ENCODE results near the gene HOXA1. TPM values are rescaled to one million over a fixed set of nuclear protein-coding genes. Genes with fewer than 3 reads are reported as not detected.

HOXA1 gene
- total RNA-seq, 1 donor from 2014 or later, result not detected

DNA sequence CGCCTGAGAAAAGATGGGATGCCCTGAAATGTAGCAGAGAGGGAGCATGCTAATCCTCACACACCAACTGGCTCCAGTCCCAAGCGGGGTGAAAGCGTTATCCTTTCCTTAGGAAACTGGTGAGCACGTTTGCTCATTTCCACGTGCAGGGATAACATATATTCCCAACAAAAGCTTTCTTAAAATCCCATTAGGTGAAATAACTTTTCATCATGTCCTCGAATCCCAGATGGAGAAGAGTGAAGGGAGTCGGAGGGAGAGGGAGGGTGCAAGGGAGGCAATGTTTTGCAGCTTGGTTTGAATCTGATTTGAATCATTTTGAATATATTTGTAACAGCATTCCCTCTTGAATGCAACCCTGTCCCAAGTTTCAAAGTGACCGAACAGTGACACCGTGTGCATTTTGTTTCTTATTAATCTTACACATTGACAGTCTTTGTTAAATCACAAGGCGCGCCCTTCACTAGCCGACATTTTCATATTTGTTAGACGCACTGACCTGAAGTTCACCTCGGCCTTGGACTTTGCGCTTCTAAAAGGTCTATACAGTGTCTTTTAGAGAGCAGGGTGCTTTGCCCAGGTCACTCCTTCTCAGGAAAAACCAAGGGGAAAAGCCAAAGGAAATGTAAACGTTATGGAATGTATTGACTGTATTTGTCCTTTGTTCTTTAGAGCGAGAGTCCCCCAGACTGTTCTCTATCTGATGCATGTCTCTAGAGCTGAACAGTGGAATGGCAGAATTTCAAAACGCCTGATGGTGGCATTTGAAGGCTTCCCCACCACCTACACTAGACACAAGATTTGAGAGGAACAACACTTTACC lies 37.8 kb upstream of the HOXA1 start:
- no peak for ATAC-seq
- intact Hi-C loops (cut with DNase I), result loop anchor here (2.0 kb wide), 1 partner anchor 279 kb away; no protein-coding TSS in a partner anchor
- DNase-seq (ENCODE audit: missing footprints), result no peak

DNA sequence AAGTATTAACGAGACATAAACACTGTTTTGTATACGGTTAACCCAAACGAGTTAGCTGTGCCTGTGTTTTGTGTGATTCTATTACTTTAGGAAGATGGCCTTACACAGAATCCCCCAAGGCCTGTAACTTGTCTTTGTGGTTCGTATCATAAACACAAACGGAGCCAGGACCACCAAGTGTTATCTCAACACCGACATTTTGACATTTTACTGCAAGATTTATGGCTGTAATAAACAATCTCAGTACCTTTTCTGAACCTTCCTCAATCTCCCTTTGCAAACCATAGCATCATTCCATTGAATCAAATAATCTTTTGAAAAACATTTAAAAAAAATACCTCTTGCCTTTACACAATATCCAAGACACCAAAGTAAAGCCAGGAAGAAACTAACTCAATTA lies 37.2 kb upstream of the HOXA1 start:
- DNase-seq (ENCODE audit: missing footprints), result no peak
- no peak for ATAC-seq
- intact Hi-C loops (cut with DNase I), result loop anchor here (2.0 kb wide), 1 partner anchor 278 kb away; no protein-coding TSS in a partner anchor

DNA sequence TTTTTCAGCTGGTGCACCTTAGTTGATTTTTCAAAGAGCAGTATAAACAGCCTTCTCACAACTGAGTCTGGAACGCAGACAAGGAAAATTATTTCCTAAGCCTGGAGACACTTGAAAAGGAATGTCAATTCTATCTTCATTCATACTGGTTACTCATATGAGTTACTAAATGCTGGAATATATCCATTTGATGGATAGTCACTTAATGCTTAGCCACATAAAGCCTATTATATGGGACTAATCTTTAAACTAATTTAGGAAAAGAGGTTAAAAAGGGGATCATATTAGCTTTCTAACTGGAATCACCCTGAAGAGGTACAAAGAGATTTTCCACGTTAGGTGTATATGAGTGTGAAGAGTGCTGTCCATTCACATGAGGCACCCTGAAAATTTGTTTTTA lies 36.4 kb upstream of the HOXA1 start:
- intact Hi-C loops (cut with DNase I), result loop anchor here (2.0 kb wide), 1 partner anchor 277 kb away; no protein-coding TSS in a partner anchor
- no peak for ATAC-seq

DNA sequence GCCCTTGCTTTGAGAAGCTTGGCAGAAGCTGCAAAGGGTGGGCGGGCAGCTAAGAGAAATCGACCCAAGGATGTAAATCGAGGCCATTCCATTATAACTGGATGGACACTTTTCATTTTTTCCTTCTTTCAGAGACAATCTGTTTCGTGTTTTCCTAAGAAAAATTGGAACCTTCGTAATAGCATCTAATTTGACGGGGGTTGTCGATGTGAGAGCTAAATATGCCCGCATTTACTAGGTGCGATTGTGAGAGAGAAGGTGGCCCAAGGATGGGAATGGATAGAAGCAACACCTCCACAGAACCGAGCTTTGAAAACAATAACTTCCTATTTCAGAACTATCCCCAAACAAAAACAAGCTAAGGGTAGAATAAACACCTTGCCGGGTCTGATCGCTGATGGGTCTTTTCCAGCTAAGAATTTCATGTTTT lies 35.6 kb upstream of the HOXA1 start:
- ATAC-seq (no peak), DNase-seq (ENCODE audit: missing footprints) (no peak)
- intact Hi-C loops (cut with DNase I), result no loop called here

More for the DNA sequence above, 36.4 kb upstream of the HOXA1 start:
- DNase-seq (ENCODE audit: missing footprints), result no peak

DNA sequence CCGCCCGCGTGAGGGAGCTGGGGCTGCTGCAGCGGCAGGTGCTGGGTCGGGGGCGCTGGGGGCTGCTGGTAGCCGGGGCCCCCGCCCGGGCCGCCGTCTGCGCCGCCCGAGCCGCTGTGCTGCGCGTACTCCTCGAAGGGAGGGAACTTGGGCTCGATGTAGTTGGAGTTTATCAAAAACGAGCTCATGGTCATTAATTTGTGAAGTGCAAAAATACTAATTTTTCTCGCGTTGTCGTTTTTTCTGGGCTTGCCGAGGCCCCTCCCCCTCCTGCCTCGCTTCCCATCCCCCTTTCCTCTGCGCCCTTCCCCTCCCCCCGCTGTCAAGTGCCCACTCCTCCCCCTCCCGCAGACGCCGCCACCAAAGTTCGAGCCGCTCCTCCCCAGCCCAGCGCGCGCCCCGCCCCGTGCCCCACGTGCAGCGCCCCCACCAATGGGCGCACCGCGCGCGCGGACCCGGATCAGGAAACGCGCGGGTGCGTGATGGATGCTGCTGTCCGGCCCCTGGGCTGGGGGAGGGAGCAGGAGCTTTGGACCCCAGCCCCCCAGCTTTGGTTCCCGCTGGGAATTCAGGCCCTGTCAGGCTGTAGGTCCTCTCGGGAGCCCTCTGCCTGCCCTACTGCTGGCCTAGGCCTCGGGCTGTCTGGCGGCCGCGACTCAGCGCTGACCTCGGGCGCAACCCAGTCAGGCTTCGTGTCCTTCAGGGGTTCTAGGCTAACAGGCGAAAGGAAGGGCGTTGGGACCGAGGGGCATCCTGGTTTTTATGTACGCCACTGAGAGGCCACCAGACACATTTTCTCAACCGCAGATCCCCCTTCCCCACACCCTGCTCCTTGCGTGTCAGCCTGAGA lies 35.0 kb upstream of the HOXA1 start, which contains the start of gene HOXA4:
TSS of gene HOXA4 (minus strand) at position 218 of the 850 bp plus-strand sequence. CDS start at position 194, 24 bp downstream.
- intact Hi-C loops (cut with DNase I), result no loop called here

DNA sequence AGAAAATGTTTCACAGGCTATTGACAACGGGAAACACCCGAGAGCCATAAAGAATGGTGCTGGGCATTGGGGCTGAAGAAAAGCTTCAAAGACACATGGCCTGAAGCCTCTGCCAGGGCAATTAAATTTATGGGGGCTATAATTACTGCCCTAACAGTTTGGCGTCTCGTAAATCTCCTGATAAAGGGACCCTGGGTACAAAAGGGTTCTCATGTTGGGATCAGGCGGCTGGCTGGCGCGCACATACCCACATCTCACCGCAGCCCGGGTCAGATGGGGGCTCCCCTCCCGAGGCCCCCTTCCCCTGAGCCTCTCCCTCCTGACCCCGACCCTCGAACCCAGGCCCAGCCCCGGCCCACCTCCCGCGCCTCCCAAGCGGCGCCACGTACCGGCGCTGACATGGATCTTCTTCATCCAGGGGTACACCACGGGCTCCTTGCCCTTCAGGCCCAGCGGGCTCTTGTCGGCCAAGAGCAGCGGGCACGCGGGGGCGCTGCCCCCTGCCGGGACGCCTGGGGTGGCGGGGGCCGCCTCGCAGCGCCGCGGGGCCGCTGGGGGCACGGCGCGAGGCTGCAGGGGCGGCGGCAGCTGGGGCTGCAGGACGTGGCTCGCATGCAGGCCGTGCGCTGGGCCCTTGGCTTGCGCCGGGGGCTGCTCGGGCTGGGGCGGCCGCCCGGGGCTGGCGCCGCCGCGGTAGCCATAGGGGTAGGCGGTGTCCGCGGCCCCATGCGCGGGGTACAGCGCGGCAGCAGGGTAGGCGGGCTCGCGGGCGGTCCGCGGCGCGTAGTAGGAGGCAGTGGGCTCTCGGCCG lies 34.1 kb upstream of the HOXA1 start:
- no peak for DNase-seq (ENCODE audit: missing footprints)
- ATAC-seq, result peak; percentile 13
- intact Hi-C loops (cut with DNase I), result no loop called here

More for the DNA sequence above, 35.0 kb upstream of the HOXA1 start, which contains the start of gene HOXA4:
- ATAC-seq, result peak; percentile 80
- peak; percentile 94 for DNase-seq (ENCODE audit: missing footprints)

DNA sequence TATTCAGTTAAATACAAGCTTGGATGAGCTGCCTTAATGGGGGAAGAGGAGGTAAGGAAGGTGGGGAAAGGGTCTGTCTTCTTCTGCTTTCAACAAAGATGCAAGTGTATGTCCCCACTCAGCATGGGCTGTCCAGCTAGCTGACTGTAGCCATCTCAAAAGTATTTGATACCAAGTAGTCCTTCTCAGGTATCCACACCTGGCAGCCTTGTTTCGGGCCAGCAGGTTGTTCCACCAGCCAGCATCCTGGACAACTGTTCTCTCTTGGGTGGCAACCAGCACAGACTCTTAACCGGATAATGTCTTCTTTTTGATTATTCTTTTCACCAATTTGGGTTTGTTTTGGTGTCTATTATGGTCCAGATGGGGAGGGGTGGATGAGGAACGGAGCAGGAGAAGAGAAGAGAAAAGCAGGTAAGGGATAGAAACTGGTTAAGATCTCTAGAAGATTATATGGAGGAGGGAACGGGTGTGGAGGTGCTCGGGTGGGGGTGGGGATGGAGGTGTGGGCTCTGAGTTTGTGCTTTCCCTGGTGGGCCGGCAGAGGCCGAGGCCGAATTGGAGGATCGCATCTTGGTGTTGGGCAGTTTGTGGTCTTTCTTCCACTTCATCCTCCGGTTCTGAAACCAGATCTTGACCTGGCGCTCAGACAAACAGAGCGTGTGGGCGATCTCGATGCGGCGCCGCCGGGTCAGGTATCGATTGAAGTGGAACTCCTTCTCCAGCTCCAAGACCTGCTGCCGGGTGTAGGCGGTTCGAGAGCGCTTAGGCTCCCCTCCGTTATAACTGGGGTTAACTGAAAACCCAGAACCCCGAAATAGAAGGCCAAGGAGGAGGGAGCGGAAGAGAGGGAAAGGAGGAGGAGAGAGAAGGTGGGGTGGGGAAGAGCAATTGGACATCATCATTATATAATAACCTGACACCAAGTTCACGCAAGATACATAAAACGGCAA lies 33.3 kb upstream of the HOXA1 start:
- DNase-seq (ENCODE audit: missing footprints), result no peak

DNA sequence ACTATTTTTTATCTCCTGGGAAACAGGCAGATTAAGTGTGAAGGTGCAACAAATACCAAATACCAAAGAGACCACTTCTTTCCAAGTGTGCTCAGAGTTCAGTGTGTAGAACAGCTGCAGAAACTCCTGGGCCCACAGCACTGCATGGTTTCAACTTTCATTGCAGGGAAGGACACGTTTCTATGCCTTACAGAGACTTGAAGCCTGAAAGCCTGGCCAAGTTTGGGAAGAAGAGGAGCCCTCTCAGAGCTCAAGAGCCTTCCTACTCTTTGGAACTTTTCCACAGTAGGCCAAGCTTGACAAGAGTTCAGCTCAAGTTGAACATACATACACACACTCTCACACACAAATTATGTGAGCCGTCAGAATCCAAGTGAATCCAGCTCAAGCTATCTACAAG lies 32.2 kb upstream of the HOXA1 start:
- DNase-seq (ENCODE audit: missing footprints) (no peak), ATAC-seq (no peak)
- intact Hi-C loops (cut with DNase I), result no loop called here

More for the DNA sequence above, 33.3 kb upstream of the HOXA1 start:
- ATAC-seq, result no peak
- intact Hi-C loops (cut with DNase I), result no loop called here

DNA sequence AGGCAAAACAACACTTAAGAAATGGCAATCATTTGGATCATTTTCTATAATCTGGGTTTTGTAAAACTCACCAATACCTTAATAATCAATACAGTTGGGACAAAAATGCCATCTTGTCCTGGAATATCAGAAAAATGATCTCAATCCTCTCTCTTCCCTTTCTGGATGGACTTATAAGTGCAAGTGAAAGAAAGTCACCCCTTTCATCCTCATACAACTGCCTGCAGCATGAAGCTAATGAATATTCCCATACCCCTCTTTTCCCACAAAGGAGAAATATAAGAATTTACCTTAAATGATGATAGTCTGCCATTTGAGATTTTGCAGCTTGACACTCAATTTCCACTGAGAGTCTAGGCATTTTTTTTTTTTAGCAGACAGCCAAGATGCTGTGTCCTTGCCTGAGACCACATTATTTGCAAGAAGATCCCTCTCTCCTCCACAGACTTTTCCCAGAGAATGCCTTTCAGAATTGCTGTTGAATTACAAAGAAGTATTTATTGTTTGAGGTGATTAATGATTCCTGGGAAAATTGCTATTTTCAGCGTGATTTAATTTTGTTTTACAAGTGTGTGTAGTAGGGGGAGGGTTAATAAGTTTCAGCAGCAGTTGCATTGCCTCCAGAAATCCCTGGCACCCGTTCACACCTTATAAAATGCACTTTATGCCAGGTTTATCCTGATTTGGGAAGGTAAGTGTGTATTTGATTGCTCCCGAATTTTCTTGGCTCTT lies 31.0 kb upstream of the HOXA1 start:
- DNase-seq (ENCODE audit: missing footprints), result no peak
- intact Hi-C loops (cut with DNase I), result no loop called here
- no peak for ATAC-seq

DNA sequence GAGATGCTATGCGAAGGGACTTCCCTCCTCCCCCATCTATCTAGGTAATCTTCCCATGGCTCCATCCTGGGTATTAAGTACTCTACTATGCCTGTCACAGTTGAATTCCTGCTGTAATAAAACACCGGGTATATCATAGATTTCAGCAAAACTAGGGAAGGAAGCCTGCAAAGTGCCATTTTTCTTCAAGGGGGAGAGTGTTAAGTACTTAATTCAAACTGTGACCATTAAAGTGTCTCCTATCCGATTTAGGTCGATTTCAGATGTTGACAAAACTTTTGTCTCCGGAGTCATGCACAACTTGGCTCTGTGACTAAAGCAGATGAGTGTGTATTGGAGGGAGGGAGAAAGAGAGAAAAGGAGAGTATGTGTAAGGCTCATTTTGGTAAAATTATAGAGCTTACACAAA lies 30.2 kb upstream of the HOXA1 start:
- ATAC-seq (no peak), DNase-seq (ENCODE audit: missing footprints) (no peak)
- intact Hi-C loops (cut with DNase I), result no loop called here

DNA sequence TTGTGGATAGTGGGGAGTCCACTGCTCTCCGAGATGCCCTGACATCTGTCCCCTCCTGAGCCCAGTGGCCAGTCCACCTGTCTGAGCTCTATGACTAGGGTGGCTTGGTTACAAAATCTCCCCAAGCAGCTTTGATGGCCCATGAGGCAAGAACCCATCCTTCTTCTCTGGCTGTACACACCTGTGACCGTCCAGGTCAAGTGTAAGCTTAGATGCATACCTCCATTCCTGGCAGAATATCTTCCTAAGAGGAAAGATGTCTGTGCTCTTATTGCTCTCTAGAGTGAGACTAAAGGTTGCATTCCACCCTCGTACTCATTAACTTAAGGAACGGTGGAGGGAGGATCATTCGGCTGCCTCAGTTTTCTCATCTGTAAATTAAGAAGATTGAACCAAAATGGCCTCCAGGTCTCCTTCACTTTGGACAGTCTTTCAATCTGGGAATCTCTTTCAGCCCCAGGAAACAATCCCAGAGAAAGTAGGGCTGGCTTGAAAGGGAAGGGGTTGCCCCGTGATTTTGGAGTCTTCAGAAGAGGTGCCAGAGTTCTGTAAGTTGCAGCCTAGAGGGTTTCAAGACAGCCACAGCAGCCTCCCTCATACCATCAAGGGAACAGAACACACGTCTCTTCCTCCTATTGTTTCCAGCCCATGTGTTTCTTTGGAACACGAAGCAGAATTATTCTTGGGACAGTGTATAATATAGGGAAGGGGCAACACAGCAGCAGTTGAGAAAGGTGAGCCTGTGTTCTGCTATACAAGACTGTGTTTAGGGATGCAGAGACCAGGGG lies 29.3 kb upstream of the HOXA1 start:
- DNase-seq (ENCODE audit: missing footprints) (no peak), ATAC-seq (no peak)
- intact Hi-C loops (cut with DNase I), result no loop called here

DNA sequence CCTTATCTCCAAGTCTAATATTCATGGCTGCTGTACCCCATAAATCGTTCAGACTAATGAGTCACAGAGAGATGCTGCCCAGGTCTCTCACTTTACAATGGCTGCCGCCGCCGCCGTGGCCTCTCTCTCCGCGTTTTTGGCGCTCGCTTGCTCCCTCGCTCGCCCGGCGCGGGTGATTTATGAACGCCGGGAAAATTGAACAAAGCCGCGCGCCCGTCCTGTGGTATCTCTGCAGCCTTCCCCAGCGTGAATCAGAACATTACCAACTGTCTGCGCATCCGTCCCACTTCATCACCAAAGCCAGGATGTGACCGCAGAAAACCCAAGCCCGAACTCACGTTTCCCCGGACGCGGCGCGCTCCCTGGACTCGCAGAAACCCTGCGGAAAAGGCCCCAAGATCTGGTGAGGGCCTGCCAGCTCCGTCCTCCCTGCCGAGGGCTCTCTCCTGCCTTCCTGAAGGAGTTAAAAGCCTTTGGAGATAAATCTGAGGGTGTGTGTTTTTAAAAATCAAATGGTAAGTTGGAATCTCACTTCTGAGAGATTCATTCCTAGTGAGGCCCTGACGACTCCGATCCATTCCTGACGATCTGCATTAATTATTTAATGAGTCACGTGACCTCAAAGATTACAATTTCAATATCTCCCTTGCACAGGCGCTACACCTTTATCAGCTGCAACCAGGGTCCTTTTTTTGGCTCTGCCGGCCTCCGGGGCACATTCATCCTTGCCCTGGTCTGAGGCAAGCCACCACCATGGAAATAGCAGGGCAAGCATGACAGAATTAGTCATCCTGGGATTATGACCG lies 28.5 kb upstream of the HOXA1 start:
- DNase-seq (ENCODE audit: missing footprints) (no peak), ATAC-seq (no peak)
- intact Hi-C loops (cut with DNase I), result no loop called here

DNA sequence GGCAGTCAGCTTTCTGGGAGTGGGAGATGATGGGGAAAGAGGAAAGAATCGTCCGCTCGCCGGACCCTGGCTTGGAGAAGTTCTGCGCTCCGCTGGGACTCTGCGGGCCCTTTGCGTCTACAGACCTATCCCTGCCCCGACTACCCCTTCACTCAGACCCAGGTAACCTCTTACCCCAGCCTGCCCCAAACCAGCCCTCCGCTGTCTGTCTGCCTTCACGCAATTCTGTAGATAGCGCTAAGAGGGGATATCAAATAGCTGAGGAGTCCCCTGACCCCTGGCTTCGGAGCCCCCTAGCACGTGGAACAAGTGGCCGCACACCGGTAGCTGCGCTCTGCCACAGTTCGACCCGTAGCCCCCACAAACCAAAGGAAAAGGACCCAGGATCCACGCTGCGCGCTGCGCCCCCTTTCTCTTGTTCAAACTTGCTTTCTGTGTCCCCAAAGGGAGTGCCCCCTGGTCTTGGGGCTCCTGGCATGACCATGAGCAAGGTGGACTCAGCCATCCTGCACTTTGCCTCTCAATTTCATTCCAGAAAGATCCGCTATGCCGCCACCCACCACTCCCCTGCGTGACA lies 27.8 kb upstream of the HOXA1 start:
- ATAC-seq (no peak), DNase-seq (ENCODE audit: missing footprints) (no peak)
- intact Hi-C loops (cut with DNase I), result no loop called here

DNA sequence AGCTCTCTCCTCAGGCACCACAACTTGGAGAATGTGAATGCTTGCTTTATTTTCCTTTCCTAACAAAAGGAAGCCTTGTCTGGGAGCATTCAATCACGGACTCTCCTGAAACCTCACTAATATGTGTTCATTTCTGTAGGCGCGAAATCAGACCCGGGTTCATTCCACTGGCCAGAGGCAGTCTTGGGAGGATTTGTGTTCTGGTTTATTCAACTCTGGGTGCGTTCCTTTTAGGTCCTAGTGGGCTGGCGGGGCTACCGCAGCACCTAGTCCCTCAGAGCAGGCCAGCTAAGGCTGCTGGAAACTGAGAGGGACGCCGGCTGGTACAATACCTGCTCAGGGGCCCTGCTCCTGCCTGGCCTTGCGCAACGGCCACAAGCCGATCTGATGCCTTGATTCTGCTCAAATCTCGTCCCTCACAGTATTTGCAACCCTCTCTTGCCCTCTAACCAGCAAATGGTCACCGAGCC lies 27.2 kb upstream of the HOXA1 start:
- no peak for DNase-seq (ENCODE audit: missing footprints)
- intact Hi-C loops (cut with DNase I), result no loop called here
- no peak for ATAC-seq
